ENCODE results near the gene KIF1B.

The KIF1B gene

DNA sequence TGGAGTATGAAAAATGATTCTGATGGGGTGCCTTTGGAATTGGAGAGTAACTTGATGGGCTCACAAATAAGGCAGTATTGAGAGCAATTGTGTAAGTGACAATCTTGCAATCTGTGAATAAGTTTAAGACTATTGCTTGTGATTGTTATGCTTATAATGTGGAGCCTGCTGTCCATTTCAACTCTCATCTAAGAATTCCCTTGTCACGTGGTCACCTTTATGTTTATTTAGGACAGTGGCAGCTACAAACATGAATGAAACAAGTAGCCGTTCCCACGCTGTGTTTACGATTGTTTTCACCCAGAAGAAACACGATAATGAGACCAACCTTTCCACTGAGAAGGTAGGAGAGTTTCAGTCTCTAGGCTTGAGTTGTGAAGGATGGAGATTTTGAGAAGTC lies 57.6 kb downstream of the KIF1B start:
- H3K27ac ChIP-seq = no peak overlapping the region
- no peak for TF ChIP-seq ZFX (IDR thresholded peaks at IDR 0.05; ENCODE audit: borderline replicate concordance)
- TF ChIP-seq, protein P1, sequence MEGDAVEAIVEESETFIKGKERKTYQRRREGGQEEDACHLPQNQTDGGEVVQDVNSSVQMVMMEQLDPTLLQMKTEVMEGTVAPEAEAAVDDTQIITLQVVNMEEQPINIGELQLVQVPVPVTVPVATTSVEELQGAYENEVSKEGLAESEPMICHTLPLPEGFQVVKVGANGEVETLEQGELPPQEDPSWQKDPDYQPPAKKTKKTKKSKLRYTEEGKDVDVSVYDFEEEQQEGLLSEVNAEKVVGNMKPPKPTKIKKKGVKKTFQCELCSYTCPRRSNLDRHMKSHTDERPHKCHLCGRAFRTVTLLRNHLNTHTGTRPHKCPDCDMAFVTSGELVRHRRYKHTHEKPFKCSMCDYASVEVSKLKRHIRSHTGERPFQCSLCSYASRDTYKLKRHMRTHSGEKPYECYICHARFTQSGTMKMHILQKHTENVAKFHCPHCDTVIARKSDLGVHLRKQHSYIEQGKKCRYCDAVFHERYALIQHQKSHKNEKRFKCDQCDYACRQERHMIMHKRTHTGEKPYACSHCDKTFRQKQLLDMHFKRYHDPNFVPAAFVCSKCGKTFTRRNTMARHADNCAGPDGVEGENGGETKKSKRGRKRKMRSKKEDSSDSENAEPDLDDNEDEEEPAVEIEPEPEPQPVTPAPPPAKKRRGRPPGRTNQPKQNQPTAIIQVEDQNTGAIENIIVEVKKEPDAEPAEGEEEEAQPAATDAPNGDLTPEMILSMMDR (IDR thresholded peaks at IDR 0.05) = no peak

DNA sequence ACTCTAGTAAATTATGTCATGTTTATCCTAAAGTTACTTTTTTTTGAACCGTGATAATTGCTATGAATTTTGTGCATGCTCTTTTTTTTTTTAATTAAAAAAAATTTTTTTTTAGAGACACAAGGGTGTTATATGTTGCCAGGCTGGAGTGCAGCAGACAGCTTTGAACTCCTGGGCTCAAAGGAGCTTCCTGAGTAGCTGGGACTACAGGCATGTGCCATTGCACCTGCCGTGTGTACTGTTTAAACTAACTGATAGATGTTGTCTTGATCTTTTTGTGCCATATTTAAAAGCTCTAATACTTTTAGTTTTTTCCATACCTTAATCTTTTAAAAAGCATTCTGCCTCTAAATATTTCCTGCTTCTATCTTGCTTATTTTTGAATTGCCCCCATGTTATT lies 60.7 kb downstream of the KIF1B start:
- TF ChIP-seq, protein P1 (IDR thresholded peaks at IDR 0.05) = no peak
- TF ChIP-seq ZFX (IDR thresholded peaks at IDR 0.05; ENCODE audit: borderline replicate concordance) = no peak

DNA sequence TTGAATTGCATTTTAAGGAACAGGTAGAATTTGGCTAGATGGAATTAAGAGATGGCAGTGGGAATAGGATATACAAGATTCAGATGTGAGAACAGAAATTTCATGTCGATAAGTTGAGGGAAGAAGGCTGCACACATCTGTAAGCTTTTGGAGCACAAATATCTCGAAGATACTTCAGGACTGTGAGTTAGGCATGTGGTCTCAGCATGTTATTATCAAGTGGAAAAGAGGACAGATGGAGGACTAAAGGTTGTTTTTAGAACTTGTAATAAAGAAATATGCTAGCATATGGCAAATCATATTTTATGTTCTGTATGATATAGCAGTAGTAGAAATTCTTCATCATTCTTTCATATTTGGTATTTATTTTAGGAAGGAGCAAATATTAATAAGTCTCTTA lies 61.5 kb downstream of the KIF1B start:
- no peak overlapping the region for H3K27ac ChIP-seq
- TF ChIP-seq, protein P1 (IDR thresholded peaks at IDR 0.05) = no peak
- TF ChIP-seq ZFX (IDR thresholded peaks at IDR 0.05; ENCODE audit: borderline replicate concordance) = no peak

More for the DNA sequence above, 60.7 kb downstream of the KIF1B start:
- H3K27ac ChIP-seq = no peak overlapping the region

GRCh38 chr1:10272274-10272673 lies 61.9 kb downstream of the KIF1B start:
- TF ChIP-seq, protein P1 (IDR thresholded peaks at IDR 0.05) = no peak
- no peak overlapping the region for H3K27ac ChIP-seq

- no peak overlapping the region for H3K27ac ChIP-seq
- TF ChIP-seq, protein P1 (IDR thresholded peaks at IDR 0.05) = no peak
- no peak for TF ChIP-seq ZFX (IDR thresholded peaks at IDR 0.05; ENCODE audit: borderline replicate concordance)
These were observed 68.5 kb downstream of the KIF1B start for GRCh38 chr1:10278880-10279279.

DNA sequence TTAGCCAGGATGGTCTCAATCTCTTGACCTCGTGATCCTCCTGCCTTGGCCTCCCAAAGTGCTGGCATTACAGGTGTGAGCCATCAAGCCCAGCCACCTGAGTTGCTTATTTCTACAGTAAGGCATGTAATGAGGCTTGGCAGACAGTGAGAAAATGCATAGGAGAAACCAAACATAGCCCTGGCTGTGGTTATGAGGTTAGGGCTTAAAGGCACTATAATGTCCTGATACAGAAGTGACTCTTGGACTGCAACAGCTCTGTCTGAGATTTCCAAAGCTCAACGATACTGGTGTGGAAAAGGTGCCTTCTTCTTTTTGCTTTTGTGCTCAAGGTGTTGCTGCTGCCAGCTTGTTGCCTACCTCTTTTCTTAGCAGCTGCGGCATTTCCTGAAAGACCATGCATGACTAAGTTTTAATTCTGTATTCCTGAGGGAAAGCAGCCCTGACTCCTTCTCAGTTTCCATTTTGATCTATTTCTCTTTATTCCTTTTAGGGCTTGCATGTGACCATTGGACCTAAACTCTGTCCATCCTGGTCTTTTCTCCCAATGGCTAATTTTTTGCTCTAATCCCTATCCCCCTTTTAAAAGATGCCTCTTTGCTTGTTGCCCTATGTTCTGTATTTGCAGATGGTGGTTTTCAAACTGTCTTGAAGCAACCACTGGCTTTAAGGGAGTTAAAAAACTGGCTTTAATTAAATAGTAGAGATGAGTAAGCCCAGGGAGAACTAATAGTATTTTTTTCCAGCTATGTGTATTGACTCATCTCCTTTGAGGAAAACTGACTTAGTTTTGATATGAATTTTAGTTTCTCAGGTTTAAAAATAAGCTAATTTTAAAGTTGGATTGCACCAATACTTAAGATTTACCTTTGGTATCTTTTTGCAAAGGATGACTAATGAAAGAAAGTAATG lies 70.3 kb downstream of the KIF1B start:
- H3K27ac ChIP-seq = no peak overlapping the region
- TF ChIP-seq ZFX (IDR thresholded peaks at IDR 0.05; ENCODE audit: borderline replicate concordance) = no peak
- TF ChIP-seq, protein P1 (IDR thresholded peaks at IDR 0.05) = no peak

DNA sequence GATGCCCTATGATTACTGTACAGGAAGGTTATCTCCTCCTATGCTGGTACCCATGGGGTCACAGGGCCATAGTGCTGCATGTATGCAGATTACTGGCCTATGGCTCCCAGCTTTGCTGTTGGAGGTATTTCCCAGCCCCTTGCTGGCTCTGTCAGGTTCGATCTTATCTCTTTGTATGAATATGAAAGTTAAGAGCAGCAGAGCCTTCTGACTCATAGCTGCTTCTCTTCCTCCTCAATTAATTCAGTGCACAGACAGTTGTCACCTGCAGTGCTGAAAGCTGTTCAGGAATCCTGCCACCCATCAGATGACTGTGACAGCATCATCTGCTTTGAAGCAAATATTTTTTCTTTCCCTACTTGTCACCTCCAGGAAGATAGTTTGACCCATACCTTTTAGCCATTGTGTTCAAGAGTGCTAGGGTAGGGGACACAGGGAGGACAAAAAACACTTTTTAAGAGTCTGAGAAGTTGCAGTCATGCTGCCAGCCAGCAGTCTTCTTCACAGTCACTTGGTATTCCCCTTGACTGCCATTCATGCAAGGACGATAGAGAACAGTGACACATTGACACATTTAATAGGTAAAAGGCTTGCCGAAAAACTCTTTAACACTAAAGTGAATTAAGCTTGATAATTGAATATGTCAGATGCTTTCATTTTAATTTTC lies 73.1 kb downstream of the KIF1B start:
- TF ChIP-seq, protein P1 (IDR thresholded peaks at IDR 0.05) = no peak
- TF ChIP-seq ZFX (IDR thresholded peaks at IDR 0.05; ENCODE audit: borderline replicate concordance) = no peak
- H3K27ac ChIP-seq = no peak overlapping the region

All from 22Rv1 (cell line).